A375 (cell line): ENCODE data around the gene PRRC2B. TPM values are rescaled to one million over a fixed set of nuclear protein-coding genes. Genes with fewer than 3 reads are reported as not detected.

Source experiments
- small RNA-seq: library from RNA; depleted of rRNA; stranded (forward); fragments of <200 nt; gene quantifications from one replicate; pipeline ENCODE3, GENCODE V24; 2014
- total RNA-seq: library from RNA; depleted of rRNA; stranded (reverse); fragments of >200 nt; shearing (Covaris generic); gene quantifications from 2 replicates; pipeline ENCODE4 v1.2.3, GENCODE V29; 2014; rRNA removed

Gene PRRC2B
- total RNA-seq: 120 and 122 TPM in 2 replicates

DNA sequence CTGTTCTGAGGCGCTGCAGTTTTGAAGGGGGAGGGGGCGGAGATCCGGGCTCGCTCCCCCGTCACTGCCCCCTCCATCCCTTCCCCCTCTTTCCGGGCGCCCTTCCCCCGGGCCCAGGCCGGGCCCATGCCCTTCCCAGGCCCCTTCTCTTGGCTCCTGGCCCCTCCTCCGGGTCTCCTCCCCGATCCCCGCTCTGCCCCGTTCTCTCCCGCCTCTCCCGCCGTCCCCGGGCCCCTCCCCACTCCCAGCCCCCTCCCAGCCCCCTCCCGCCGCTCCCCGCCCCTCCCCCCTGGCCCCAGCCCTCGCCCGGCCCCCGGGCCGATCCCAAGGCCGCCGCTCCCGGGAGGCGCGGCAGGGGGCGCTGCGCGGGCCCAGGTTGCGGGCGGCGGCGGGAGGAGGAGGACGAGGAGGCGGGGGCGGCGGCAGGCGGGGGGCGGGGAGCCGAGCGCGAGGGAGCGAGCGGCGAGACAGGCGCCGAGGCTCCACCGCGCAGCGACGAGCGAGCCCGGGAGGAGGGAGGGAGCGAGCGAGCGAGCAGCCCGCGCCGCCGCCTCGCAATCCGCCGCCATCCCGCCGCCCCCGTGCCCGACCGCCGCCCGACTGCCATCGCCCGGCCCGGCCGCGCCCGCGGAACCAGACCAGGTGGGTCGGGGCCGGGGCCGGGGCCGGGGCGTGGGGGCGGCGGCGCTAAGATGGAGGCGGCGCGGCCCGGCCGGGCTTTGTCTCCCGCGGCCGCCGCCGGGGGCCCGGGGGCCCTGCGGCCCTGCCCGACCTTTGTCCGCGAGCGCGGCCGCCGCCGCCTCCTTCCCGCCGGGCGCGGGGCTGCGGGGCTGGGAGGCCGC lies at the start of gene PRRC2B:
Gene PRRC2B, plus strand, starts transcription at position 465 of the 842 bp plus-strand sequence. CDS start 36,059 bp downstream, outside the sequence.

DNA sequence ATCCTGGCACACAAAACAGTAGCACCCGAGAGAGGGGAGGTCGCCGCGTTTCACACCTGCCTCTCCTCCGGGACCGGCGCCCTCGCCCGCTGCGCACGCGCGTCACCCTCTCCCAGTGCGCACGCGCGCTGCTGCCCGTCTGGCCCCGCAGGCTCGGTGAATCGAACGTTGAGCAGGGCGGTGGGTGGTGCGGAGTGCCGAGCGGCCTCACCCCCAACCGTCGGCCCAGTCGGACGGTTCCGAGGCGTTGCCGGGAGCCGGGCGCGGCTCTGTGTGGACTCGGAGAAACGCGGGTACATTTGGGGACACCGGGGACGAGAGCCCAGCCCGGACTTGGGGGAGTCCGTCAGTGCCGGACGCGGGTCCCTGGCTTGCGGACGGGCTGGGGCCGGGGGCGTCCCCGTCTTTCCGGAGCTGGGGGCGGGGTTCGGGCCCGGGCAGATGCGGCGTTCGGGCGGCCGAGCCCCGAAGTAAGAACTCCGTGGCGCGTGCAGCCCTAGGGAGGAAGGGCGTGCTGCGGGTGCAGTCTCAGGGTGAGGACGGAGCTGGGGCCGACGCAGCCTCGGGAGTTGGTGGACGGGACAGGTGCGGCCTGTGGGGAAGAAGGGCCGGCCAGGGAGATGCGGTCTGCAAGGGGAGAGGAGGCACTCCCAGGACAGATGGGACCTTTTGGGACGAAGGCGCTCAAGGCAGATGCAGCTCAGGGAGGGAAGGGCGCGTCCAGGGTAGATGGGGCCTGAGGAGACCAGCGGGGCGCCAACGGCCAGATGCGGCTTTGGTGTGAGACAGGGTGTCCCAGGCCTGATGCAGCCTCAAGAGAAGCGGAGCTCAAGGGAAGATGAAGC lies 109.1 kb downstream of the PRRC2B start, which contains the start of gene POMT1:
Gene POMT1, plus strand, starts transcription at position 138 of the 845 bp plus-strand sequence. CDS start 1,301 bp downstream, outside the sequence.

DNA sequence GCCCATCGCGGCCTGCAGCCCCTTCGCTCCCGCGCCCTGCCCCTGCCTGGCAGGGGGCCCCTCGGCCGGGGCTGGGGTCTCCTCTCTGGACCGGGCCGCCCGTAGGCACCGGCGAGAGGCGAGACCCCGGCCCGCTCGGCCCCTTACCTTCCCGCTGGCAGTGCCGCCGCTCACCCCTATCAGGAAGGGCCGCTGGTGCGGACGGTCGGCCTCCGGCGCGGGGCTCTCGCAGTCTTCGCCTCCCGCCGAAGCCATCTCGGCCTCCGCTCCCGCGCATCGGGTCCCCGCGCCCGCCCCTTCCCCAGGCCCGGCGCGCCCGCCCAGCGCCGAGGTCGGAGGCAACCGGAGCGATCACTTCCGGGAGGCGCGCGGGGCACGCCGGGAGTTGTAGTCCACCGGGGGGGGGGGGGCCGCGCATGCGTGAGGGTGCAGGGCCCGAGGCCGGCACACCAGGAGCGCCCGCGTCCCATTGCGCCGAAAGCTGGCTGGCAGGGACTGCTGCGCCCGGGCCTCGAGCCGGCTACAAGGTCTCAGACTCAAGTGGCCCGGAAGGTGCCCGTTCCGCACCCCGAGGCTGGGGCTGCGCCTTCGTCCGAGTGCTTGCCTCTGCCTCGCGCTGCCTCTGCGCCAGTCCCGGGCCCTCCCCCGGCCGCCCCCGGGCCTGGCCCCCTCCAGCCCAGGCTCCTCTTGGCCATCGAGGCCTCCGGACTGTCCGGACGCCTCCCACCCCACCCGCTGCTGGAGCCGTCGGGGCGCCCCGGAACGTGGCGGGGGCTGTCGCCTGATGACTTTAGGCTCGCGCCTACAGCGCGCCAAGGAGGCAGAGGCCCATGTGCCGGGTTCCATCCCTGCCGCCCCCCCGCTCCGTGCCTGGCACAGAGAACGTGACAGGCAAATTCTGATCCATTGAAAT lies 137.3 kb downstream of the PRRC2B start, which contains the start of gene UCK1:
Gene UCK1, minus strand, starts transcription at position 344 of the 913 bp plus-strand sequence. Its CDS starts 89 bp downstream, at position 255.

DNA sequence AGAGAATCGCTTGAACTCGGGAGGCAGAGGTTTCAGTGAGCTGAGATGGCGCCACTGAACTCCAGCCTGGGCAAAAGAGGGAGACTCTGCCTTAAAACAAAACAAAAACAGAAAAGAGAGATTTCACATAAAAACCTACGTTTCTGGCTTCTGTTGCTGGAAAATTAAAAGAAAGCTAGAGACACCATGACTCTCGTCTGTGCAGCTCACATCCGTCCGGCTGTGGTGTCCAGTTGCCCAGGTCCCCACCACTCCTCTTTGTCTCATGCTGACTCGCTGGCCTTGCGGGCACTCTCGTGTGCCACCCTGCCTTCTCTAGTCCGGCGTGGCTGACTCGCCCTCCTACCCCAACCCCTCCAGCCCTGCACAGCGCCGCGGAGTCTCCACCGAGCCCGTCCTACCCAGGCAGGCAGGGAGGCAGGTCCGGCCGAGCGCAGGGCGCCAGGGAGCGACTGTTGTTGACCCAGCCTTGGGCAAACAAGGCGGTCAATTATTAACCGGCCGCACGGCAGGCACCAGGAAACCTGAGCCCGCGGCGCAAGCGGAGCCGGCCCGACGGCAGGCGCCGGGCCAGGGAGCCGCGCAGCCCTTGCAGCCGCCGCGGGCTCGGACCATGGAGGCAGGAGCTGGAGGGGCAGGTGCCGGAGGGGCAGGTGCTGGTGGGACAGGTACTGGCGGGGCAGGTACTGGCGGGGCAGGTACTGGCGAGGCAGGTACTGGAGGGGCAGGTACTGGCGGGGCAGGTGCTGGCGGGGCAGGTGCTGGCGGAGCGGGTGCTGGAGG lies 151.3 kb downstream of the PRRC2B start, which contains the start of gene PRRT1B:
Gene PRRT1B, plus strand, starts transcription at position 521 of the 783 bp plus-strand sequence. Its CDS starts 93 bp downstream, at position 614.

Small RNA genes lying within 50 kb of the gene (small RNA-seq; reads per million reads assigned to genes)
- gene SNORD62A (0.25 reads per million), gene SNORD62B (0.29 reads per million)

Other genes with a start within 250 kb of the PRRC2B start
- gene FAM78A, start 117.6 kb upstream of the PRRC2B start, total RNA-seq: 6.7 and 6.9 TPM in 2 replicates
- gene PLPP7, start 104.4 kb upstream of the PRRC2B start, total RNA-seq: 8.4 and 8.9 TPM in 2 replicates
- gene POMT1, start 108.8 kb downstream of the PRRC2B start, total RNA-seq: 23.3 and 25.5 TPM in 2 replicates
- 48.5 and 59.1 TPM in 2 replicates for gene UCK1, start 137.2 kb downstream of the PRRC2B start, total RNA-seq
- not detected in 2 replicates for gene PRRT1B, start 151.4 kb downstream of the PRRC2B start, total RNA-seq